ENCODE results near the gene LDLRAD4. TPM values are rescaled to one million over a fixed set of nuclear protein-coding genes. Genes with fewer than 3 reads are reported as not detected.

LDLRAD4 gene
- total and polyA plus RNA-seq, 9 of the 15 experiments (the other 6 are each of a cell fraction or from before 2014, with no cell fraction given): 0.01 TPM; not detected in 8

GRCh38 chr18:13378150-13378549 lies 159.6 kb downstream of the LDLRAD4 start:
- FAIRE-seq: no peak
- peaks cover 26 to 54% of the 10 kb centered on the region in 2 experiments for H3K27me3 ChIP-seq (ENCODE audit: control insufficient read depth in 2 of 2, insufficient read depth in 2 of 2, low read length in 2 of 2)
- no peak for TF ChIP-seq ZFP1 (CRISPR knock-in tag; IDR thresholded peaks at IDR 0.05)
- TF ChIP-seq ZNF75A (CRISPR knock-in tag; IDR thresholded peaks at IDR 0.05): no peak
- no peak for TF ChIP-seq NELFE (IDR thresholded peaks at IDR 0.05; ENCODE audit: insufficient read depth, insufficient read length)
- TF ChIP-seq NCOA6 (IDR thresholded peaks at IDR 0.05): no peak
- no peak for TF ChIP-seq EZH2 (IDR thresholded peaks at IDR 0.05; ENCODE audit: borderline replicate concordance, low read depth, low read length)
- no peak for TF ChIP-seq ZNF197 (CRISPR knock-in tag; IDR thresholded peaks at IDR 0.05; ENCODE audit: low read depth)
- TF ChIP-seq E2F1 (CRISPR knock-in tag; IDR thresholded peaks at IDR 0.05): no peak
- no peak for TF ChIP-seq ZNF282 (CRISPR knock-in tag; IDR thresholded peaks at IDR 0.05)
- TF ChIP-seq CREB3L1 (IDR thresholded peaks at IDR 0.05; ENCODE audit: borderline replicate concordance, low read depth): no peak
- TF ChIP-seq BRD4 (IDR thresholded peaks at IDR 0.05): no peak
- no peak for TF ChIP-seq KLF16 (IDR thresholded peaks at IDR 0.05)
- H3K9me1 ChIP-seq (ENCODE audit: control insufficient read depth, insufficient read depth, low read length): no peaks in the 10 kb centered on the region
- H3K27ac ChIP-seq (ENCODE audit: extremely low read depth, low read depth, low read length): no peak overlapping the region
- H2AFZ ChIP-seq (ENCODE audit: low read depth, low read length): no peak overlapping the region
- ChIA-PET POLR2A (interaction anchor here (1.3 kb wide), 1 partner anchor 38 kb away, joined by 4 read pairs; no protein-coding TSS in a partner anchor), CTCF (ENCODE audit: low intra/inter-chr PET ratio) (no interaction called here)
- H3K9ac ChIP-seq (ENCODE audit: insufficient read depth in 1 of 2, low read depth in 2 of 2, low read length in 2 of 2): no peak overlapping the region
- H3K4me2 ChIP-seq (ENCODE audit: insufficient read depth, low read length): no peak overlapping the region
- H3K9me3 ChIP-seq (replicated peaks; ENCODE audit: control insufficient read depth, insufficient read depth, low read depth, low read length): no peaks in the 10 kb centered on the region
- in situ Hi-C loops (cut with MboI): no loop called here
- no peak for DNase-seq (ENCODE audit: extremely low read depth in 1 of 4, low spot score in 3 of 4)
- H3K4me3 ChIP-seq: no peak overlapping the region
- no peak for ATAC-seq
- intact Hi-C loops (cut with micrococcal nuclease): no loop called here
- under 1% methylated on average over 9 of the region's 9 CpGs for WGBS (ENCODE audit: insufficient coverage, low coverage, missing lambda C conversion rate)
- H3K4me1 ChIP-seq (replicated peaks in 1 of 2; ENCODE audit: control insufficient read depth in 2 of 2, insufficient read depth in 2 of 2, low read length in 2 of 2): no peaks in the 10 kb centered on the region
- H4K20me1 ChIP-seq (replicated peaks; ENCODE audit: control insufficient read depth, insufficient read depth, low read length): peaks cover 2% of the 10 kb centered on the region; the same call in 1 of the 2 replicates
- no peaks in the 10 kb centered on the region for H3K79me2 ChIP-seq (ENCODE audit: control insufficient read depth, insufficient read depth, low read length)
- no TSS peak for BruUV-seq (replicated peaks)
- no peaks in the 10 kb centered on the region for H3K36me3 ChIP-seq (ENCODE audit: control insufficient read depth, insufficient read depth, low read length)

Data from K562 (cell line).